HG02610 (cell line): ENCODE measurements around the gene SLC17A3.

ENCODE experiments used
- ATAC-seq: cut with Tn5 transposase; IDR thresholded peaks from one replicate; pipeline ENCODE4 v1.9.1; 2021; ENCODE audit warnings: mild to moderate bottlenecking, moderate library complexity; ENCODE audit not compliant: unreplicated experiment

The SLC17A3 gene

DNA sequence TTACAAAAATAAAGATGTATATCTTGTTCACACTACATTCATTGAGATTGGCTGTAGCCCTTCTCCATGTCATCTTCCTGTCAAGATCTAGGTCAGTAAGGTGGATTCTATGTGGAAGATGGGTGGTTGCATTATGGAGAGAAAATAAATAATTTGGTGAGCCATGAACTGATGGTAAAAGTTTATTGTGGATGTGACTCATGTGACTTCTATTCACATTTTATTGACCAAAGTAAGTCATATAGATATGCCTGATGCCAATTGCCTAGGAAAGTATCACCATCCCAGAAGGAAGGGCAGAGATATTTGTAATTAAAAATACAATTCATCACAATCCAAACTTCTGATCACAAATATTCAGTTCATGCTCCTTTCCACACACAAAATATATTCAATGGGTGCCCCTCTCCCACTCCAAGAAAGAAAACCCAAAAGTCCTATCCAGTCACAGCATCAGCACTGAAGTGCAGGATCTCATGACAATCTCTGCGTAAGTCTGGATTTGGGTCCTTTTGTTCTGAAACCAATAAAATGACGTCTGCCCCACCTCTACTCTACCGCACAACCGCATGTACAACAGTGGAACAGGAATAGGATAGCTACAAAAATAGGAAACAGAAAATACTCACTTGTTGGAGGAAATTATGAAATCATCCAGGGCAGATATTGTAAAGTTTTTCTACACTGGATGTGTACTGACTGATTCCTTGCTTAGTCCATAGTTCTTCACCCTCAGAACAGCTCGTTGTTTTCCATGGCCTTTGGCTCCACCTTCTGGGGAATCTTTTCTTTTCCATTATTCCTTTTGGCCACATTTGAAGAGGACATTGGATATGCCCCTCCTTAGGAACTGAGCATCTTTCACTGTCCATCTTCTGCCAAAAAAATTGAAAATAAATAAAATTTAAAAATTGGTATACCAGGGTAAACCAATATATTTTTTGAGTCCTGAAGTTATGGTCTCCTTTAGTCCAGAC is 16.1 kb upstream of the SLC17A3 start:
- no peak for ATAC-seq

DNA sequence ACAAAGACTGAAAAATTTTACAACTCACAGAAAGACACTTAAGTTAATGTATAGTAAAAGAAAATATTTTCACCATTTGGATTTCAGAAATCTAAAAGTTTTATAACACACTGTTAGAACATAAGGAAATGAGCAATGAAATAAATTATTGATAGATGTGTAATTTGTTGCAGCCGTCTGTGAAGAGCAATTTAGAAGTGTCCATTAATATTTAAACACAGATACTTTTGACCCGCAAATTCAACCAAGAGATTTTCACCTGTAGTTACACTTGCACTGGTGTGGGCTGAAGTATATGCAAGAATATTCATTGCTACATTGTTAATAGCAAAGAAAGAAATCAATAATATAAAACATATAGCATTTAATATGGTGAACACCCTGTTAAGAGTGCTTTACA is 14.6 kb upstream of the SLC17A3 start:
- ATAC-seq: no peak

DNA sequence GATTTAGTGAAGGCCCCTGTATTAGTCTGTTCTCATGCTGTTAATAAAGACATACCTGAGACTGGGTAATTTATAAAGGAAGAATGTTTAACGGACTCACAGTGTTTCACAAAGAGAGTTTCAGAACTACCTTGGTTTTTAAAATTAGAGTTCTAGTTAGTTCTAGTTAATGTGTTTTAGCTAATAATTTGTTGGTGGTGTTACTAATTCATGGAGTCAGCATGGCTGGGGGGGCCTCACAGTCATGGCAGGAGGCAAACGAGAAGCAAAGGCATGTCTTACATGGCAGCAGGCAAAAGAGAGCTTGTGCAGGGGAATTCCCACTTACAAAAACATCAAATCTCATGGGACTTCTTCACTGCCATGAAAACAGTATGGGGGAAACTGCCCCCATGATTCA is 12.0 kb upstream of the SLC17A3 start:
- ATAC-seq: no peak

DNA sequence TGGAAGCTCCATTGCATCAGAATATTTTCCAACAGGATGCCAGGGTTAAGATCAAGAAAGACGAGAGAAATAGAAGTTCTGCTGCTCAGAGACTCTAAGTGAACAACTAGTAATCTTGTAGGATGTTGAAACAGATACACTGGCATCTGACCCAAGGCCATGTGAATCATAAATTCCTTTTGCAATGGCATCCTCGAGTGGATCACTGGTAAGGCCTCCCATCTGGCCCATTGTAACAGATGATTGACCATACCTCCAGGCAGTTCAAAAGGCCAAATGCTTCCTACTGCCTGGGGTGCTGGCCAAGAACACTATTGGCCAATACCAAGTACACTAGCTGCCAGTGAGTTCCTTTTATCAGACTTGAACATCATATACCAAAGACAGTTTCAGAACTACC is 9.9 kb upstream of the SLC17A3 start:
- ATAC-seq: no peak

DNA sequence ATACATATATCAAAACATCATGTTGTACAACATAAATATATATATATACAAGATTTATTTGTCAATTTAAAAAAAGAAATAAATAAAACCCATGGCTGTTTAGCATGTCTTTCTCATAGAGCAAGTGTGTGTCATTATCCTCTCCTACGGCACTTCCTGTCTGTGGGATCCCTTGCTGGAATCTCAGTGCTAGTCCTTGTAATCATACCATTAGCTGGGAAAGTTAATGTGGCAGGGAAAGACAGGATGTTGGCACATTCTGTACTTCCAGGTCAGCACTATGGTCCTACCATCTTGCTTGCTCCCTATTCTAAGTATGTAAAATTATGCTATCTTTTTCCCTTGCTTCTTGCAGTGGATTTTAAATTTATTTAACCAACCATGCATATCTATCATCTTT is 9.5 kb upstream of the SLC17A3 start:
- ATAC-seq: no peak

DNA sequence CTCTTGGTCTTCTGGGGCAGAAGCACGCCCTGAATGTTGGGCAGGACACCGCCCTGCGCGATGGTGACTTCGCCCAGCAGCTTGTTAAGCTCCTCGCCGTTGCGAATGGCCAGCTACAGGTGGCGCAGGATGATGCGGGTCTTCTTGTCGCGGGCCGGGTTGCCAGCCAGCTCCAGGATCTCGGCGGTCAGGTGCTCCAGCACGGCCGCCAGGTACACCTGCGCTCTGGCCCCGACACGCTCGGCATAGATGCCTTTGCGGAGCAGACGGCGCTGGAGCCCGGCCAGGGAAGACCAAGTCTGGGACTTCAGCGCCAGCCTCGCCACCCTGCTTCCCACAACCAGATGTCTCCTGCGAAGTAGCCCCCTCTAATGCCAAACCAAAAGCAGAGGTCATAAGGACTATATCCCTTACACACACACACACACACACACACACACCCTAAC is 8.0 kb upstream of the SLC17A3 start:
- no peak for ATAC-seq

DNA sequence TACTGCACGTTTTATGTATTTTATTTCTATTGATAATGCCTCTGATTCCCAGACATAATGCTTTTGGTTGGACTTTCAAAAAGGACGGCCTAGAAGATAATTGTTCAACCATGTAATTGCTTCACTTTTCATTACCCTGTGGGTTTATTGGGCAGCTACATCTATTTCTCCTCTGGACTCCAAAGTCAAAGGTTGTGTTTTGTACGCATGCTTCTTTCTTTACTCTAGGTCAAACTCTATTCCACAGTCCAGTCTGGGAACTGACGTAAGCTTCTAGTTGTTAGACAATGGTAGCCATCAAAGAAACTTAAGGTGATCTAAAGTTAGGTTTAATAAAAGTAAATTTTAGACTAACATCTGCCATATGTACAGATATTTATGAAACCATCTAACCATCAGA is 6.6 kb upstream of the SLC17A3 start:
- ATAC-seq: no peak

DNA sequence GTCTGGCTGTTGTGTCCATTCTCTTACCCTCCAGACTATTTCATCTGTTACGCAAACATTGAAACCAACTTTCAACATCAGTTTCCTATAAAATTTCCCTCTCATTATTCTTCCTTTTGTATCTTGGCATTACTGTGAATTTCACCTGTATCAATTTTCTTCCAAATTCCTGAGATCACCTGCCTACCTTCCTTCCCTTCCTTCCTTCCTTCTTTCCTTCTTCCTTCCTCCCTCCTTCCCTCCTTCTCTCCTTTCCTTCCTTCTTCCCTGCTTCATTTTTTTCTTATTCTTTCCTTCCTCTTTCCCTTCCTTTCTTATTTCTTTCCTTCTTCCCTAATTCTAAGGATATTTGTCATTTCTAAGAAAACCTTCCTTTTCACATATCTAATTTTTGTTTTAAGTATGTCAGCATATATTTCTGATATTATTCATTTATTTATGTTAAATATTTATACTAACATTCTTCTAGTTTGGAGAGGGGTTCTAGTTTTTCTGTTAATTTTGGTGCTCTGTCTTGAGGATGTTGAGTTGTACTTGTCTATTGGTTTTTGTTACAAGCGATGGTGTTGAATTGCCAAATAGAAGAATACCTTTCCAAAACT is 4.8 kb upstream of the SLC17A3 start:
- ATAC-seq: no peak

DNA sequence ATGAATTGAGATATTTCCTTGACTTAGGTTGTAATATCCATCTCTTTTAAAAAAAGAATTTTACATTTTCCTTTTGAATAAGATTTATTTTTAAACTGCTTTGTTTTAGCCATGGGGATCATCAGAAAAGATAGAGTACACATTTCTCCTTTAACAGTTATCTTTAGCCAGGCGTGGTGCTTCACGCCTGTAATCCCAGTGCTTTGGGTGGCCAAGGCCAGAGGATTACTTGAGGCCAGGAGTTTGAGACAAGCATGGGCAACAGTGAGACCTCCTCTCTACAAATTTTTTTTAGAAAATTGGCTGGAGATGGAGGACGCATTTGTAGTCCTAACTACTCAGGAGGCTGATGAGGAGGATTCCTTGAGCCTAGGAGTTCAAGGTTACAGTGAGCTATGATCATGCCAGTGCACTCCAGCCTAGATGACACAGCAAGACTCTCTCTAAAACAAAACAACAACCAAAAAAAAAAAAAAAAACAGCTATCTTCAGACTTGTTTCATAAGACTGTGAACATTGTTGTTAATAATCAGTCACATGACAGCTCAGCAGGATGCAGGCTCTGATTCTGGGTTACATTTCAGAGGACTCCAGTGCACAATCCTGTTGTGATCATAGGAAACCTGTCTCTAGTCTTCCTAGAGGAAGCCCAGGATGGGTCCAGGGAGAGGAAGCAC is 2.0 kb upstream of the SLC17A3 start:
- no peak for ATAC-seq

DNA sequence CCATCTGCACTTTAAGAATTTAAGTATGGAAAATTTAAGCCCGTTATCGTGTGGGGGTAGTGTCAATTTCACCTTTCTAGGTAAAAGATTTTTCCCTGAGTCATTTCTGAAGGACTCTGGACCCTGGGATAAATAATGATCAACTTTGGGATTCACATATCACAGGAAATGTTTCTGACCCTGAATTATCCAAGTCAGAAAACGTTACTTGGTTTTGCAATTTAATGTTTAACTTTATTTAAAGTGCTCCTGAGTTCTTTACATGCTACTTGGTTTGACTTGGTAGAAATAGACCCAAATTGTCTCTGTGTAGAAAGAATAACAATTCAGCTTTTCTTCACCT is 1.5 kb upstream of the SLC17A3 start:
- ATAC-seq: no peak

DNA sequence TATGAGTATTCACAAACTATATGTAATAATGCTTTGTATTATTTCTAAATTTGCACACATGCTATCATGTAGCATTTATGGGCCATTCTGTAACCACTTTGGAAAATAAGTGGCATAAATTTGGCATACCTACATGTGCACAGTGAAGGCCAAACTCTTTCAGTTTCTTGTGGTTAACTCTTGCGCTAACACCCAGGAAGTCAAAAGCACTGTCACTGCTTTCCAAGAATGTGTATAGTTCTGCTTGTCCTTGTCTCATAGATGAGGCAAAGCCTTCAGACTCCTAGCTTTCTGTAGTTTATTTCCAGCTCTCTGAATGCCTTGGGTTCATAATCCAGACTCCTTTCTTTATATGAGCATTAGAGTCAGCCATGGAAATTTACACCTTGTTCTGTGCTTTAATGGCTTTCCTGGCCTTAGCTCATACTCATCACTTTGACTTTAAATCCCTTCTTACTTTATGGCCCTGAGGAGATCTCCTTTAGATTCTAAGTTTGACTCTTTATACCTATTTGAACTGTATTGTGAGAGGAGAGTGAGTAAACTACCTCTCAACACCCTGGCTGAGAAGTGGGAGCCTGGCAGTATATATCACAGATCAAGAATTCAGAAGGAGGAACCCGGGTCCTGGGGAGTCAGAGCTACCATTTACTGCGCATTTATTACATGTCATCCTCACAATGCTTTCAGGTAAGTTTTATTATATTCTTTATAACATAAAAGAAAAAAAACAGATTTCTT is 949 bp upstream of the SLC17A3 start:
- ATAC-seq: no peak

DNA sequence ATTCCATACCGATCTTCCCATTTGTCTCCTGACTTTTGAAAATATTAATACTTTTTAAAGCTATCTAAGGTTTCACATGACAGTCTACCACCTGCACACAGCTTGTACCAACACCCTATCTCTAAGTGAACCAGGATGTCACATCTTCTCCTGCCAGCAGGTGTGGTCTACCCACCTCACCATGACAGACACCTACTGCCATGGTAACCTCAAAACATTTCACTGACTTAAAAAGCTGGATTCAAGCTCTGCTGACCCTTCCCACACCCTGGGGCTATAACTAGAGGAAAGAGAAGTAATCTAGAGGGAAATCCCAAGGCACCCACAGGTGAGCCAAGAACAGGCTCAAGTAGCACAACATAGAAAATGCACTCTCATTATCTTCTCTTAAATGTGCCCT is 1.2 kb downstream of the SLC17A3 start:
- no peak for ATAC-seq

DNA sequence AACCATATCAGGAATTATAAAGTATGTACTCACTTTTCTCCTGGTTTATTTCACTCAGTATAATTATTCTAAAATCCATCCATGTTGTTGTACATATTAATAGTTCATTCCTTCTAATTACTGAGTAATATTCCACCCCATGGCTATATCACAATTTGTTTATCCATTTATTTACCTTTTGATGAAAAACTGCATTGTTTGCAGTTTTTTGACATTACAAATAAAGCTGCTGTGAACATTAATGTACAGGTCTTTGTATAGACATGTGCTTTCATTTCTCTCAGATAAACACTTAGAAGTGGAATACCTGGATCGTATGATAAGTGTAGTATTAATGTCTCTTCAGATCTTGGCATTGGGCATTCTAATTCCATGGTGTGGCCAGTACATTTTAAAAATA is 4.2 kb downstream of the SLC17A3 start:
- no peak for ATAC-seq

DNA sequence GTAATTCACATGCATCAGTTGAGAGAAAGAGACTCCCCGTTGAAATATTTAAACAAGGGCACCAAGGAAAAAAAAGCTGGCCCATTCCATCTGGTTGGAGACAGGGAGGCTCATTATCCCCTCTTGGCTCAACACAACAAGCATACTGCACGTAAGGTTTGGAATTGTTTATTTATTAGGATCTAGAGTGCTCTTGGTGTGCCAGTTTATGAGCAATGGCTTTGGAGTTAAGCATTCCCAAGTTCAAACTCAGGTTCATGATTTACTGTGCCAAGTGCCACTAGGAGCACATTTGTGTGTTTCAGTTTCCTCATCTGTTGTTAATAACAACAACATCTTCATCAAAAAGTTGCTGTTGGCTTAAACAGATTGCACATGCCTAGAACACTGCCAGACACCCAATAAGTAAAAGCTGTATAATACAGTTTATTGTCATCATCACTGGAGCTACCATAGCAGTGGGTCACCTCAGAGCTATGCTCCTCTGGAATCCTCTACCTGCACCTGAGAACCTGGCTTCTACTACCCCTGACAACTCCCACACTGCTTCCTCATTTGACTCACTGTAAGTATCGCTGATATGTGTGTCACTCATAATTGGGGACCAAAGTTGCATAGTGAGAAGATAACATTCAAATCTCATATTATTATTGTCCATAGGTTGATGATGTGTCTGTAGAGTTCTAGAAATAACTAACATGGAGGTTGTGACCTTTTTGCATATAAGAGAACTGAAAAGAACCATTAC is 5.4 kb downstream of the SLC17A3 start:
- no peak for ATAC-seq

DNA sequence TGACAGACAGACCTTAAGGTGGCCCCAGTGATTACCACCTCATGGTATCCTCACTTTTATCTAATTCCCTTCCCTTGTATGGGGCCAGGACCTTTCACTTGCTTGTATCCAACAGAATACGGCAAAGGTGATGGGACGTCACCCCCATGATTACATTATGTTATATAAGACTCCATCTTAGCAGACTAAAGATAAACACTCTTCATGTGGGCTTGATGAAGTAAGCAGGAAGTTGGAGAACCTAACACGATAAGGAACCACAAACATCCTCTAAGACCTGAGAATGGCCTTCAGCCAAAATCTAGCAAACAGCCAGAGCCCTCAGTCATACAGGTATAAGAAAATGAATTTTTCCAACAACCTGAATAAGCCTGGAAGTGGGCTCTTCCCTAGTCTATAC is 8.0 kb downstream of the SLC17A3 start:
- no peak for ATAC-seq

DNA sequence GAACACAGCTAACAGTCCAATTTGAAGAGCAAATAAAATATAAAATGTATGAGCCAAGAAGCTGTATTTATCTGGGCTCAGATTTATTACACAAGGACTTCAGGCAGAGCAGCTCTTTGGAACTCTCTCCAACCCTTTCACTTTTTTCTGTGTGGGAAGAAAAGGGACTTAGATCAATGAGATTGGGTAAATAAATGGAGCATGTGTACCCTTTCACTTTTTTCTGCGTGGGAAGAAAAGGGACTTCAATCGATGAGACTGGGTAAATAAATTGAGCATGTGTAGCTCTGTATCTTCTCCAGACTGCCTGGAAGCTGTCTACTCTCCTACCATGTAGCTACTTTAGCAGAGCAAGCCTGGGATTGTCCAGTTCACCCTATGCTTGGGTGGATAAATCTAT is 10.7 kb downstream of the SLC17A3 start:
- ATAC-seq: no peak

DNA sequence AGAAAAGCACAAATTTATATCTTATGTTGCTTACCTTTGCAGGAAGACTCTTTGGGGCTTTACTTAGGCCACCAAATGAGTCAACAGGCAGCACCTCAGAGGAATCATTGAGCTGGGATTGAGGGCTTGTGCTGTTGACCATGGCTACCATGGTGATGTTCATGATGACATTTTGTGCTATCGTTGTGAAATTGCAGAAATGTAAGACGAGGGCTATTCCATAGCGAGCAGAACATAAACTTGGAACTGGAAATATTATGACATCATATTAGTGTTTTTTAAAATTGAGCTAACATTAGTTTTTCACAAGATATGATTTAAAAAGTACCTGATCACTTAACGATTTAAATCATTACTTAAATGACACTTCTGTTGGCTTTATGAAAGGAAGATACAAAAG is 11.8 kb downstream of the SLC17A3 start:
- ATAC-seq: no peak

DNA sequence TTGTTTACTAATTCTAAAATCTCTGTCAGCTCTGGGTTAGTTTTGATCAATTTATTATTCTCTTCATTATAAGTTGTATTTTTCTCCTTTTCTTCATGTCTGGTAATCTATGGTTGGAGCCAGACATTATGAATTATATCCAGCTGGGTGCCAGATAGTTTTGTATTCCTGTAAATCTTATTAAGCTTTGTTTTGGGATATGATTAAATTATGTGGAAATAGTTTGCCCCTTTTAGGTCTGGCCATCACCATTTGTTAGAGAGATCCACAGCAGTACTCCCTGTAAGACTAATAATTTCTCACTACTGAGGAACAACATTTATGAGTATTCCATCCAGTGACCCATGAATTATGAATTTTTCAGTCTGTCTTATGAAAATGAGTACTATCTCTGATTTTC is 21.3 kb downstream of the SLC17A3 start:
- no peak for ATAC-seq

DNA sequence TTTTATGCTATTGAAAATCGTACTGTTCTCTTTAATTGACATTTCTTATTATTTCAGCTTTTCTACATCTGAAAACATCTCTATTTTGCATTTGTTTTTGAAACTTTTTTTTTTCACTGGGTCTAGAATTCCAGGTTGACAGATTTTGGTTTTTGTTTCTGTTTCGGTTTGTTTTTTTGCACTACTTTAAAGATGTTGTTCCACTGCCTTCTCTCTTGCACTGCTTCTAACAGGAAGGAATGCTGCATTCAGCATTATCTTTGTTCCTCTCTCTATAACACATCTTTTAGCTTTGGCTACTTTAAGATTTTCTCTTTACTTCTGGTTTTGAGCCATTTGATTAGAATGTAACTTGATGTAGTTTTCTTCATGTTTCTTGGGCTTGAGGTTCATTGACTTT is 22.1 kb downstream of the SLC17A3 start:
- ATAC-seq: no peak

DNA sequence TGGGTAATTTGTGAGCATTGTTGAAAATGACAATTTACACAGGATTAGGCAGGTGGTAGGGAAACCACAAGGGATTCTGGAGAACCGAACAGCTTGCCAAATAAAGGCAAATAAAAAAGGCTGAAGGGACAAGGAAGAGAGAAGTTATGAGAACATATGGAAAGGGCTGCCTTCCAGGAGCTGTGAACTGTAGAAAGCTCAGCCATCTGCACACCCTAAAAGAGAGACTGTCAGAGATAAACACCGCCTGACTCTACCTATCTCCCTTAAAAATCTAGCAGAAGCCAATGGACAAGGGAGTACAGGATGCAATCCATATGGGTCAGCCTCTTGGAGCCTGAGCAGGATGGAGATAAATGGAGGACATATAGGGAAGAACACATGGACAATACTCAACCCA is 29.5 kb downstream of the SLC17A3 start:
- no peak for ATAC-seq

DNA sequence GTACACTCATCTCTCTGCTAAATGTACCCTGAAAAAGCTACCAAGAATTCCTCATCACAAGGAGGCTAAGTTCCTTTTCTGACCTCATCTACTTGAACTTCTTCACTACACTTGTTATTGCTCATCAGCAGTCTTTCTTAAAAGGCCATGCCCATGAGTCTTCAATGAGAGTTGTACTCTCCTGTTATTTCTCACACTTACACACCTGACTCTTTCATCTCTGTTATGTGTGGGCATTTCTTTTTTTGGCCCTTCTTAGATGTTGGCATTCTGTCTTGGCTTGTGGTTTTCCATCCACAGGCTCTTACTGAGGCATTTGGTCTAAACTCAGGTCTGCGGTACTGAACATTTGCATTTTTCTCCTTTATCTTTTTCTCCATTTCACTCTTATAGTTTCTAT is 31.5 kb downstream of the SLC17A3 start:
- ATAC-seq: peak; percentile 67
